HG03521 (cell line): Measurements from ENCODE around the gene TXK.

Experiments
- ATAC-seq: cut with Tn5 transposase; IDR thresholded peaks from one replicate; pipeline ENCODE4 v1.9.1; 2021; ENCODE audit warnings: mild to moderate bottlenecking, moderate library complexity; ENCODE audit not compliant: unreplicated experiment

TXK gene

DNA sequence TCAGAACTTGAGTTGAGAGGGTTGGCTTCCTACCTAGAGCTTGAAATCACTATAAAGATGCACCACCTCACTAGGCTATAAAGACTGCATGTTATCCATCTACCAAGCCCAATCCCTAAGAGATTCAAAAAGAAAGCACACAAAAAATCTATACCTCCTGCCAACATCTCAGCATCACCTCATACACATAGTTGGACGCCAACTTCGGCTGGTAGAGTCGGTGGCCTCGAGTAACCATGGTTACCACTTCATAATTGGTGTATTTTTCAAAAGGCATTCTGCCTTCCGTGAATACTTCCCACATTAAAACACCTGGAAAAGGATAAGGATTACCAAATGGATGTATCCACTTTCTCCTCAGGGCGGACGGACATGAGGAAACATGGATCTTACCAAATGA is 4.5 kb upstream of the TXK start:
- no peak for ATAC-seq

DNA sequence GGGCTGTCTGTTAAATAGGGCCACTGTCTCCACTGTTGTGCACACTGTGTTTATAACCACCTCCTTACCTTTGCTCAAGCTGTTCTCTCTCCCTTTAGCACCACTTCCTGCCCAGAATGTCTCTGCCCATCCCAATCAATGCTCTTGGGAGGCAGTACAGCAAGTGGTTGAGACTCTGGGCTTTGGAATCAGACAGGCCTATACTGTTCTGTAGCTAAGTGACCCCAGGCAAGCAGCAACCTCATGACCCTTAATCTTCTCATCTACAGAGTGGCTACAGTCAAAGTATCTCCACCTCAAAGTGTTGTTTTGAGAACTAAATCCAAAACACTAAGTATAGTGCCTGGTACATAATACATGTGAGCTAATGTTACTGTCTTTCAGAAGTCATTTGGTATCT is 3.8 kb upstream of the TXK start:
- ATAC-seq, result no peak

DNA sequence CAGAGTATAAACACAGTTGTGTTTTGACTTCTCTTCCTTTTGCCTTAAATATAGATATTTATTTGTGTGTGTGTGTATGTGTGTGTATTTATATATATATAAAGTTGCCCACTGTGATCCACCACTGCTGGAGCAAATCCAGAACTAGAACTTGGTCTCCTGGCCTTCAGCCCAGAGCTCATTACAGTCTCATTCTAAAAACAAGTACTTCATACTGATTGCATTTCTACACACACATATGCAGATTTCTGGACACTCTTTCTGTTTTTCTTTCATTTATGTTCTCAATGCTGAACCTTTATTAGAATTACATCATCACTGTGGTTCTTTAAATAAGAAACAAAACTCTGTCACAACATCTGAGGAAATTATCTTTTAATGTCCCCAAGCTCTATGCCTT is 381 bp downstream of the TXK start:
- no peak for ATAC-seq

DNA sequence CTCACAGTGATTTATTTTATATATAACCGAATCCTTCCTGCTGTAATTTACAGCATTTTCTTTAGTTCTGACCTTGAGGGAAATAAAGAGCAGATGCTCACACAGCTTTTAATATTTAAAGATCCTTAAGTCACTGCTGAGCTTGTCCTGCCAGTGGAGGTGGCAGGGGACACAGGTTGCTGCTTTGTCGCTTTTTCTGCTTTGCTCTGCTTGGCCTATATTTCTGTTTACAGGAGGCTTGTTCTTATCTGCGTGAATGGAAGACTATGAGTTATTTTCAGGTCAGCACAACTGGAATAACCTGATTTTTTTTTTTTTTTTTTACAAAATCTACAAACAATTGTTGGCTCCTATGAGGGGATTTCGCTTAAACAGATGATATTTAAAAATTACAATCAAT is 2.3 kb downstream of the TXK start:
- ATAC-seq, result no peak

DNA sequence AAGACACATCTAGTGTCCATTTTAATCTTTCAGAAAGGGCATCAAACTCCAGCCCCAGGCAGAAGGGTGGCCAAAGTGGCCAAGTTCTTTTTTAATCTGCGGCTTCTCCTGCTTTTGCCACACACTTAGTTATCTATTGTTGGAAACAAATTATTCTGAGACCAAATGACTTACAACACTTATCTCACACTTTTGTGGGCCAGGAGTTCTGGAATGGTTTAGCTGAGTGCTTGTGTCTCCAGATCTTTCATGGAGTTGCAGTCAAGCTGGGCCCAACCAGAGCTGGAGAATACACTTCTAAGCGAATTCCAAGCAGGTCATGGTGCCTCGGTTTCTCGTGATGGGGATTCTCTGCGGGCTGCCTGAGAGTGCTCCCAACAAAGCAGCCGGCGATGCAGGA is 4.0 kb downstream of the TXK start:
- no peak for ATAC-seq

DNA sequence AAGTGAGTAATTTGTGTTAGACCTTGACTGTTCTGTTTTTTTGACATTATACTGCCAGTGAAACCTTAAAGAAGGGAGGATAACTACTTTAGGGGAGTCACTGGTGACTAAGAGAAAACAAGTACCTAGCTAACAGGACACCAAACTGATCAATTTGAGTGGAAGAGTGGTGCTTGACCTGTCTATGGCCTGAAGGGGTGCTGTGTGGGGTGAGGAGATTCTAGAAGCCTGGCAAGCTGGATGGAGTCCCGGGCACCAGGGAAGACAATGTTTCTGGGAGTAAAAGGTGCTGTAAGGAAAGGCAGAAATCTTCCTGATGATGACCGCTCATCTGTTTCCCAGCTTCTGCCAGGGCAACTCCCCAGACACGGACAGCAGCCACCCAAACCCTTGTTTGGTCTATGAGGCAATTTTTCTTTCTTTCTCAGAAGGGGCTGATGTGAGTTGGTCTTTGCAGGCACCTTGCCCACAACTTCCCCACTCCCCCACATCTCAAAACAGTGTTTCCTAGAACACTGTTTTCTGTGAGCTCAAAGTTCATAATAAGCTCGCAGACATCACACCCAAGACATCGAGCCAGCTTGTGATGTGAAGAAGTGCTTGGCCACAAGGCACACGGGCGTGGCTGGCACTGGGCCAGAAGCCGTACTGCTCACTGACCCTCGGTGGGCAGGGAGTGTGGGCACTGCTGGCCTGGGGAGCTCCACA is 4.6 kb downstream of the TXK start:
- no peak for ATAC-seq

DNA sequence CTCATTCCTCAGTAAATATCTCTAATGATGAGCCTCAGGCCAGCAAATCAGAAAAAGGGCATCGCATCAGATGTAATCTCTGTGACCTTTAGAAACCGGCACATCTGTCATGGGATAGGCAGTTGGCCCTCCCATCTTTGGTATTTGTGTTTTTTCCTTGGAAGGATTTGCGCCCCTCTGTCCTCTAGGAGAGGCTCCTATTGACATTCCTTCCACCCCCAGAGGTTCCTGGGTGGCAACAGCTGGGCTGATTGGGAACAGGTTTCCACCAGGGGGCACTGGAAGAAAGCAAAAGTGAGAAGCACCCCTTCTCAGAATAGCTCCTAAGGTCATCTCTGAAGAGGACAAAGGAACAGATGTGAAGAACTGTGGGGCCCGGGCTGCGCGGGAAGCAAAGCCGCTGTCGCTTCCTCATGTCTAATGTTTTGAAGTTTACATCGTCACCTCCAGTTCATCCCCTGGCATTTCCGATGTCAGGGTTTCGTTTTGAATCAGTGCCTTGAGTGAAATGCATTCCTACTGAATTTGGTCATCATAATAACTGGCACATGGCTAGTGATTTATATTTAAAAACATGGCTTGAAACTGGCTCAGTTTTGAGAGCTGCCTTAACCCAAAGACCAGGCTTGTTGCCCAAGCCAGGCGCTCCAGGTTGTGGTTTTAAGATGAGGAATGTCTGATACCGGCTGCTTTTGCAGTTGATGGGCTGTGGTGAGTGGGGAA is 6.2 kb downstream of the TXK start:
- ATAC-seq, result peak; percentile 76

DNA sequence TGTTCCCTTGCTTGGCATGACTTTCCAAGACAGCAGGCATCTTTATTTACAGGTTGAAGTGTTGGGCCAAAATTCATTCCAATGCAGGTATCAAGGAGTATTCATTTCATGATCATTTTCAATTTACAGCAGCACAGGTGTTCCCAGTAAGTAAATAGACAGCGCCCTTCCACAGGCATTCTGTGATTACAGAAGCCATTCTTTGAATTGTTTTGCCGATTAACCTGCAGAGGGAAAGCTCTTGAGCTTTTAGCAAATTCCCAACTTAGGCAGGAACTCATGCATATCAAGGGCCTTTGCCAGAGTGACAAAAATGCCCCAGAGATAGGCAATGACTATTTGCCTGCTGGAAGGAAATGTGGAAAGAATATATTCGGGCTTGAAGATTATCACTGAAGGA is 6.8 kb downstream of the TXK start:
- ATAC-seq, result no peak

DNA sequence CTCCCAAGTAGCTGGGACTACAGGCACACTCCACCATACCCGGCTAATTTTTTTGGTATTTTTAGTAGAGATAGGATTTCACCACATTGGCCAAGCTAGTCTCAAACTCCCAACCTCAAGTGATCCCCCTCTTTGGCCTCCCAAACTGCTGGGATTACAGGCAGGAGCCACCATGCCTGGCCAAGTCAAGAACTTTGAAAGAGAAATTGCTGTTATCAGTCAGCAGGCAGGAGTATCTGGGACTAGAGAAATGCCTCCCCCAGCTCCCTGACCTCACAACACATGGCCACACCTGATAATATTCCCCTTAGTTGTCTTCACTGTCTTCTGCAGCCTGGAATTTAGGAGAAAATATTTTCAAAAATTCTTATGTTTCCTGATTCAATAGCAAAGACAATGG is 7.4 kb downstream of the TXK start:
- no peak for ATAC-seq

DNA sequence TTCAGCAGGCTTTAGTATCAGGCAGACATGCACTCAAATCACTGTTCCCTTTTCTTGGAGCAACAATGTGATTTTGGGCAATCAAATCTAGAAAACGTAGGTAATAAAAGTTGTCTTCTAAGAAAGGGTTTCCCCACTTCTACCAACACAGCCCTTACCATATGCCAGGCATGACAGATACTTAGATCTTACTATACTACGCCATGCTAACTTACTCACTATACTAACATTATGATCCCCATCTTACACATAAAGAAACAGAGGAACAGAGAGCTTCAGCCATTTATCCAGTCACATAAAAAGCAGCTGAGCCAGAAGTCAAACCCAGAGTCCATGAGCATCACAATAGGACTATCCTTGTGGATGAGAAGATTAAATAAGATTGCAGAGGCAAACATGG is 9.2 kb downstream of the TXK start:
- ATAC-seq, result no peak

DNA sequence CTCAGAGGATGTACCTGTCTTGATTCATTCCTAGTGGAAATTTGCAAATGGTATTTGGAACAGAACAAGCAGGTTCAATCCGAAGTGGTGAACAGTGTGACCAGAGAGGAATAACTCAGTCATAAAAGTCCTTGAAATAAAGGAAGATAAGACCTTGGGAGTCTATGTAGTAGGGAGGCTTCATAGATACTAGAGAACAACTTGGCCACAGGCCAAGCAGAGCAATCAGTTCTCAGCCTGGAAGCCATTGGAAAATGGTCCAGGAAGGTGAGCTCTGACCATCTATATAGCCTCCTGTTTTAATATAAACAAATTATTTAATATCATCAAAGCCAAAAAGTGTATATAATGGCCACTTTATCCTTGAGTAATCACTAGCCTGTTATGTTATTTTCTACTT is 11.3 kb downstream of the TXK start:
- no peak for ATAC-seq

DNA sequence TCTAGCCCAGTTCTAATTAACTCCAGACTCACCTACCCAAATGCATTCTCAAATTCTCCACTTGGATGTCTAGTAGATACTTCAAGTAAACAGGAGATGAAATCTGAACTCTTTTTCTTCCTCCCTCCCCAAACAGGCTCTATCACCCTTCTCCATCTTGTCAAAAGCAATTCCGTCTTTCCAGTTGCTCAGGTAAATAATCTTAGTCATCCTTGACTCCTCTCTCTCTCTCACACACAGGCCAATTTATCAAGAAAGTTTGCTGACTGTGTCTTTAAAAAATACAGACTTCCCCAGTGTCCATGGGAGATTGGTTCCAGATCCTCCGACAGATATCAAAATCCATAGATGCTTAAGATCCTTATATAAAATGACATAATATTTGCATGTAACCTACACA is 12.9 kb downstream of the TXK start:
- no peak for ATAC-seq

DNA sequence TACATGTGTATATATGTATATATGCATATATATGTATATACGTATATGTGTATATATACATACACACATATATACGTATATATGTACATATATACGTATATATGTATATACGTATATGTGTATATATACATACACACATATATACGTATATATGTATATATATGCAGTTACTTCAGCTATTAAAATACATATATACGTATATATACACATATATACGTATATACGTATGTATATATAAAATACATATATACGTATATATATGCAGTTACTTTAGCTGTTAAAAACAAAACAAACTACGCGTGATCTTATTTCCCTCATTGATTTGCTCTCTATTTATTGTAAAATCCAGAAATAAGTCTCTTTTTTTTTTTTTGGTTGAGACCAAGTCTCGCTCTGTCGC is 13.9 kb downstream of the TXK start:
- ATAC-seq, result no peak

DNA sequence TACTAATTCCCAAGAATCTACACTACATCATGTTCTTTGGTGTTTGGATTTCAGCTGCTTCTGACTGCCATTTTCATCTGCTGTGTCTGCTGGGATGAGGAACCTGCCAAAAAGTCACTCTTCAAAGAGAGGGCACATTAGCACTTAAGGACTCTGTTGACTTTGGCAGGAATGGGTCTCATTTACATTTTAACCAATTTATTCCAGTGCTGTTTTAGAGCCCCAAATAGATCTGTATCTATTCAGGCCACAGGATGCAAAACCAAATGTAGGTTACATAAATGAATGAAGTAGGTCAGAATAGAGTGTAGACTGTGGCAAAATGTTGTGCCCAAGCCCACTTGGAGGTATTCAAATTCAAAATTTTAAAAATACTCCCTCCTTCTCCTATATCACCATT is 14.4 kb downstream of the TXK start:
- ATAC-seq, result no peak

DNA sequence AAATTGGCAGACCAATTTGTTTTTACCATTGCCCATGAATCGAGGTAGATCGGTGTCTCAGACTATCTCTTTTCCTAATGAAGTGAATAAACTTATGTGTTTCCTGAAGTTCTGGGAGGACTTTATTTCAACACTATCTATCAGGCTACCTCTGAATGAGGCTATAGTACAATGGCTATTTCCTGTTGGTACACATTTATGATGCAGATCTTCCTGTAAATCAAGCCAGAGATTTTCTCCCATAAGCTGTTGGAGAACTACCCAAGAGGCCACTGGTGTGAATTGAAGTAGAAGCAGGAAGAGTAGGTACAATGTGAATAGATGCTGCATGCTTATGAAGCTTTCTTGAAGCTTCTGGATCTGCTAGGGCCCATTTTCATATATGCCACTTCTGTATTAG is 16.0 kb downstream of the TXK start:
- ATAC-seq, result no peak

DNA sequence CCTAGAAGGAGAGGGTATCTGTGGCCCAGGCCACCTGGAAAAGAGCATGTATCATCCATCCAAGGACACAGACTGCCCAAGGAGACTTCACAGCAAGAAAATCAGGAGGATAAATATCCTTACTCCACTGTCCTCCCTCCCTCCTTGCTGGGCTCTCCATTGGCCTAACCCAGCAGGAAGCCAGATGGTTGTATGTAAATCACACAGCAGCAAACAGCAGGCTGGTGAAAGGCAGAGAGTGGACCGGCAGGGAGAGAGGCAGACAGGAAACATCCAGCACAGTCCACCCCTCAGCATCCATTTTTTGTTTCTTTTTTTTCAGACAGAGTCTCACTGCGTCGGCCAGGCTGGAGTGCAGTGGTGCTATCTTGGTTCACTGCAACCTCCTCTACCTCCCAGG is 17.5 kb downstream of the TXK start:
- no peak for ATAC-seq

DNA sequence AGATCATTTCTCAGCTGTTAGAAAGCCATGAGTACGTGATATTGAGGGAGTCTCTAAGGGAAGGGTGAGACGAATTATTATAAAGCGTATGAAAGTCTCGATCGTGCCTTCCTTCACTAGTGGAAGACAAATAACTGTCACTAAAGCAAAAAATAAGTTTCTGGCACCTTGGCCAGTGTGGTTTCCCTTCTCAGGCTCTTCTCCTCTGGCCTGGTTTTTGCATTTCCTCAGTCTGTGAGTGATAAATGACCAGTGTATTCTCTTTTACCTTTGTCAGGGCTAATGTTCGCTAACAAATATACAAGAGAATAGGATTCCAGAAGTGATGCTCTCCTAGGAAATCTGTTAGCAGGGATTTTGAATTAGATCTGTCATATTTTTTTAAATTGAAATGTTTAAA is 19.6 kb downstream of the TXK start:
- no peak for ATAC-seq

DNA sequence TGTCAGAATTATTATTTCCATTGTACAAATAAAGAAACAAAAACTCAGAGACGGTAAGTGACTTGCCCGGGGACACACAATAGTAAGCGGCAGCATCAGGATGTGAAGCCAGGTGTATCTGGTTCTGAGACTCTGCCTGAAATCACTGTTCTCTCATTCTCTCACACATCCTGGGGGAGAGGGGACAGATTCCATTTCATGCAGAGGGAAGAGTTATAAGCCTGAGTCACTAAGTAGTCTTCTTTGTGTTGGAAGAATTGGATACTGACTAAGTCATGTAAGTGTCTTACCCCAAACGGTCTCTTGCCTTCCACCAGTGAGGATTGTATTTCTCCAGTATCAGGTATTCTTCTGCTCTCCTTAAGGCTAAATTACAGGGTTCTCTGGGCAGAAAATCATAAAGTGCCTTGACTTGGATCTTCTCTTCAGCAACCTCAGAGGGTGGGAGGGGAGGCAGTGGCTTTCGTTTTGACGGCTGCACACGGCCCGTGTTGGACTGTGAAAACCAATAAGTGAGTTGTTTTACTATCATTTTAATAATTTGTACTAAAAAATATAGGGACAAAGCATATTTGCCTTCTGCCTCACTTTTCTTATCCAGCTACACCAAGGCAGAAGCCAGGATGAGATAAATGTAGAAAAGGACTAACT is 21.9 kb downstream of the TXK start:
- no peak for ATAC-seq

DNA sequence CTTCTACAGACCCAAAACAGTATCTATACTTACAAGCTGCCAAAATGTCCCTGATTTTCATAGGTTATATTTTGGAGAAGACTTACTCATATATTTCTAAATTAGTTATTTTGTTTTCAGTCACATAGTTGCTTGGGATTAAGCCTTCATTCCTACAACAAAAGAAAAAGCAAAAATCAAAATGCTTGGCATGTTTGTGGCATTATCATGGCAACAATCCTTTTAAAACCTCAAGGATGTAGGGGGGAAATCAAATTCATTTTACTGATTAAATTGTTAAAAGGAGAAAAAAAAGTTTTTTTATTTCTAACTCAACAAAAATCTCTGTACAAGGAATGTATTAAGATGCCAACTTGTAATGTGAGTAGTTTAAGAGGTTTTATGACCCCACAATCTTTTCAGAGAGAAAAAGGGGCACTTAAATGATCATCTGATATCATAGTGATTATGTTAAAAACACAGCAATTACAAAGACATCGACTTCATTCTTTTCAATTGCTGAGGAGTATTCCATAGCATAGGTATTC is 23.5 kb downstream of the TXK start:
- no peak for ATAC-seq

DNA sequence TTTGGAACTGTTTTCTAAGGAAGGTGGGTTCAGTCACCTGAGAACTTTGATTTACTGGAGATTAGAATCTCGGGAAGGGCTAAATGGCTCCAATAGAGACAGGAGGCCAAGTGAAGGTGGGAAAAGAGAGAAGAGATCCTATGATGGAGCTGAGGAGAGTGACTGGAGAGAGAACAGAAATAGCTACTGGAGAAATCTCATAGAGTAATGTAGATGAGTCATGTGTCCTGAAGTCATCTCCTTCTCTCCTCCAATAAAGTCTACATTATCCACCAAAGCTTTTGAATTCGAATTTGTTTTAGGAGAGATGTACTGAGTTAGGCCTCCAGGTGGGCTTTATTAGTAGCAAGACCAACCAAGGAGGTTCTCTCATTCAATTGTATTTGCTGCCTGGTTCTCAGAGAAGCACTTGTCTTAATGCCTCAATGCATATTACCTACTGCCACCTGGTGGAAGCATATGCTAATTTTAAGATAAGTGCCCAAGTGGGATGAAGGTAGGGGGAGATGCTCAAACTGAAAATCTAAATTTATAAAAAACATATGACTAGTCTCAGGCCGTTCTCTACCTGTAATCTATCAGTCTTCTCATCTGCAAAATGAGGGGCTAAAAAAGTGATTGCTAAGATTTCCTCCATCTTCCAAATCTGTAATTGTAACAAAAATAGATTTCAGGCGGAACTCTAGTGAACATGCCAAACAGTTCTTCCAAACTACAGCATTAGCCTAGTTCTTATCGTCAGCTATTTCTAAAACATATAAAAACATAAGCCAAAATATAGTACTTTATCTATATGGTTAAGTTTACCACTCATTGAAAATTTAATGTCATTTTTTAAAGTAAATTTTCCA is 24.4 kb downstream of the TXK start:
- no peak for ATAC-seq
